B cell (primary cell): ENCODE data around the gene PRPF38B. TPM values are rescaled to one million over a fixed set of nuclear protein-coding genes. Genes with fewer than 3 reads are reported as not detected.

Source experiments
- ATAC-seq: fragments of 200-7000 bp; cut with Tn5 transposase; one replicate; pipeline ENCODE4 v1.10.0; 2021; ENCODE audit warnings: low read depth, mild to moderate bottlenecking, moderate number of reproducible peaks, moderate library complexity
- CTCF ChIA-PET: fragments of 350-600 bp; sonication (Branson Sonifier 250); formaldehyde crosslinking; loops from one replicate; lab custom pipeline; 2021; ENCODE audit warnings: antibody characterized with exemption, inconsistent platforms; lab: Charles Lee
- POLR2A ChIA-PET: fragments of 350-600 bp; sonication (Branson Sonifier 250); formaldehyde crosslinking; loops from one replicate; lab custom pipeline; 2021; ENCODE audit warnings: antibody characterized with exemption; lab: Charles Lee
- DNase-seq: peaks from one replicate; pipeline ENCODE4 v3.0.0; 2013
- H2AFZ ChIP-seq: 2 replicates; pipeline ENCODE4 v1.6.1; 2012; ENCODE audit warnings: mild to moderate bottlenecking, low read depth, low read length; ENCODE audit not compliant: insufficient read depth, poor library complexity, severe bottlenecking
- H3K27ac ChIP-seq, 2 donors: 1 replicate in 1 of 2; 2 replicates in 1 of 2; pipeline ENCODE4 v1.5.1; 2012 to 2013; ENCODE audit warnings: low read length in 2 of 2, mild to moderate bottlenecking in 2 of 2, moderate library complexity in 1 of 2
- H3K27me3 ChIP-seq, 4 experiments: fragments of 200-600 bp in 1 of 4; sonication (generic) in 1 of 4; replicated peaks in 1 of 4; 1 replicate in 2 of 4; 2 replicates in 2 of 4; pipeline versions ENCODE4 v1.6.1 to v1.7.0; 2013 to 2016; ENCODE audit warnings: low read length in 3 of 4, mild to moderate bottlenecking in 2 of 4, mixed read lengths in 1 of 4, moderate library complexity in 1 of 4; ENCODE audit not compliant: insufficient read depth in 4 of 4, control insufficient read depth in 3 of 4; ENCODE audit errors: control extremely low read depth in 1 of 4
- H3K36me3 ChIP-seq, 2 experiments: replicated peaks in 1 of 2; 1 replicate in 1 of 2; 2 replicates in 1 of 2; pipeline versions ENCODE4 v1.6.1 to v1.7.1; 2013; ENCODE audit warnings: low read length in 1 of 2; ENCODE audit not compliant: insufficient read depth in 2 of 2, control insufficient read depth in 1 of 2; ENCODE audit errors: control extremely low read depth in 1 of 2, extremely low read depth in 1 of 2
- H3K4me1 ChIP-seq, 2 donors: fragments of 200-600 bp in 1 of 2; sonication (generic) in 1 of 2; 1 replicate in 1 of 2; 2 replicates in 1 of 2; pipeline versions ENCODE4 v1.5.1 to v1.6.1; 2013 to 2017; ENCODE audit warnings: low read length in 2 of 2; ENCODE audit not compliant: control insufficient read depth in 2 of 2, insufficient read depth in 2 of 2
- H3K4me2 ChIP-seq: replicated peaks from 2 replicates; pipeline ENCODE3; 2012; ENCODE audit warnings: mild to moderate bottlenecking, low read depth, low read length; ENCODE audit not compliant: poor library complexity, severe bottlenecking
- H3K4me3 ChIP-seq, 5 experiments: fragments of 200-600 bp in 1 of 5; sonication (generic) in 1 of 5; 1 replicate in 3 of 5; 2 replicates in 2 of 5; pipeline versions ENCODE4 v1.5.1 to v1.7.0; 2011 to 2016; ENCODE audit warnings: low read length in 4 of 5, mild to moderate bottlenecking in 4 of 5, low read depth in 2 of 5, control low read depth in 1 of 5, moderate library complexity in 1 of 5; ENCODE audit not compliant: insufficient read depth in 1 of 5; ENCODE audit errors: control extremely low read depth in 1 of 5, extremely low read depth in 1 of 5
- H3K79me2 ChIP-seq: fragments of 200-600 bp; sonication (generic); one replicate; pipeline ENCODE4 v1.6.0; 2016; ENCODE audit warnings: low read length; ENCODE audit not compliant: control insufficient read depth, insufficient read depth
- H3K9ac ChIP-seq: fragments of 200-600 bp; sonication (generic); 2 replicates; pipeline ENCODE4 v1.6.1; 2017; ENCODE audit warnings: mild to moderate bottlenecking, low read length, moderate library complexity
- H3K9me3 ChIP-seq, 3 donors: one replicate each; pipeline versions ENCODE4 v1.6.1 to v1.7.1; 2013; ENCODE audit warnings: low read length in 2 of 3; ENCODE audit not compliant: control insufficient read depth in 2 of 3, insufficient read depth in 1 of 3; ENCODE audit errors: control extremely low read depth in 1 of 3
- H4K20me1 ChIP-seq: 2 replicates; pipeline ENCODE4 v1.6.0; 2012; ENCODE audit warnings: mild to moderate bottlenecking, low read length; ENCODE audit not compliant: insufficient read depth, control insufficient read depth, poor library complexity, severe bottlenecking
- H3K27ac Mint-ChIP-seq: one replicate; pipeline ENCODE4 v1.8.0; 2021; ENCODE audit warnings: mixed read lengths
- H3K27me3 Mint-ChIP-seq: one replicate; pipeline ENCODE4 v1.8.0; 2021; ENCODE audit warnings: mixed read lengths
- H3K4me1 Mint-ChIP-seq: one replicate; pipeline ENCODE4 v1.8.0; 2021; ENCODE audit warnings: mixed read lengths
- H3K4me3 Mint-ChIP-seq: one replicate; pipeline ENCODE4 v1.8.0; 2021; ENCODE audit warnings: mixed read lengths
- H3K9me3 Mint-ChIP-seq: one replicate; pipeline ENCODE4 v1.8.0; 2022; ENCODE audit warnings: mixed read lengths; ENCODE audit not compliant: insufficient read depth
- EZH2 ChIP-seq: IDR thresholded peaks from 2 replicates; pipeline ENCODE4 v1.6.1; 2012; ENCODE audit warnings: borderline replicate concordance, low read depth, mild to moderate bottlenecking, moderate library complexity, low read length; ENCODE audit not compliant: insufficient read depth, poor library complexity, severe bottlenecking
- WGBS: methylation state at CpG from one replicate; pipeline ENCODE4 v1.1.5; 2013; ENCODE audit warnings: missing lambda C conversion rate; ENCODE audit not compliant: insufficient coverage; 5-methylcytosine and 5-hydroxymethylcytosine counted together
- intact Hi-C: fragments of 100-400 bp; cut with micrococcal nuclease; formaldehyde crosslinking; loops from one replicate; pipeline ENCODE4 v1.10.0; 2022
- polyA plus RNA-seq: library from polyadenylated mRNA; depleted of rRNA; stranded (reverse); fragments of >200 nt; gene quantifications from 2 replicates; pipeline ENCODE4 v1.2.3, GENCODE V29; 2012
- total RNA-seq, 2 donors: library from RNA; stranded (reverse); fragments of 120-200 nt in 1 of 2; gene quantifications; 1 replicate in 1 of 2; 2 replicates in 1 of 2; pipeline versions ENCODE4 v1.2.3 to v1.2.4, GENCODE V29; 2013 to 2022
- TF ChIP-seq, protein P1 (sequence below): fragments of 200-600 bp; IDR thresholded peaks from one replicate; pipeline ENCODE4 v1.8.0; 2022; ENCODE audit warnings: antibody characterized with exemption, mild to moderate bottlenecking

PRPF38B gene
- total and polyA plus RNA-seq, 2 donors (not counting 1 experiment from before 2014, with no cell fraction given) = 48.7 to 114 TPM

DNA sequence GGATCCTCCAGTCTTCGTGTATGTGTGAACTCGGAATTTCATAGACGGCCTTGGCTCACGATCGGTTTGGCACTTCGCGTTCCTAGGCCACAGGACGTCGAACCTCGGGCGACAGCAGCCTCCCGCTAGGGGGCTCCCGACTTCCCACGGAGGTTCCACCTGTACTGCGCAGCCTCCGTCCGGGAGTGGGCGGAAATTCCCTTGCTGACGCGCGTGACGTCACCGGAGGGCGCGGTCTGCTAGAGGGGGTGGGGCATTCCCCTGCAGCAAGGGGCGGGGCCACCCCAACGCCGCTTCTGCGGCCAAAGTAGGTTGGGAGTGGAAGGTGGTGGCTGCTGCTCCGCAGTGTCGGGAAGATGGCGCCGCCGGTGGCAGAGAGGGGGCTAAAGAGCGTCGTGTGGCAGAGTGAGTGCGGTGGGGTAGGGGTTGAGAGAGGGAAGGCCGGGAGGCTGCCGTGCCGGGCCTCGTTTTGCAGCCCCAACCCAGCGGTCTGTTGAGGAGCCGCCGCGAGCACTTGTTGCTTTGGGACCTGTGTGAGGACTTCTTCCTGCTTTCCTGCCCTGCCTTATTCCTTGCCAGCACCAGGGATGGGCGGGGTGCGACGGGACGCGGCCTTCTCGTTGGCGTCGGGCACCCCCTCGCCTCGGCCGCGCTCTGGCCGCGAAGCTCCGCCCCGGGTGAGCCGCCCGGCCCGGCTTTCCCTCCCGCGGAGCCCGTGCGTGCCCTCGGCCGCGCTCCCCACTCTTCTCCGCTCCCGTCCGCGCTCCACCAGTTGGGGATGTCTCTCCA, 54.5 kb downstream of the PRPF38B start, which contains the start of gene STXBP3:
TSS of gene STXBP3 (plus strand) at position 293 of the 789 bp plus-strand sequence. CDS start at position 357, 64 bp downstream.
- ATAC-seq (peak; percentile 93), DNase-seq (peak; percentile 99)
- WGBS = under 1% methylated on average over 74 of the region's 75 CpGs
- H3K79me2 ChIP-seq = peaks cover 37% of the 10 kb centered on the region
- peak within 1 kb of the TSS; percentile 41 to 99 (median 94) for H3K4me3 ChIP-seq
- Mint-ChIP-seq H3K4me1 (peaks cover 33% of the 10 kb centered on the region), H3K27ac (peak within 1 kb of the TSS; percentile 100), H3K9me3 (no peaks in the 10 kb centered on the region), H3K27me3 (no peaks in the 10 kb centered on the region), H3K4me3 (peak within 1 kb of the TSS; percentile 98)
- POLR2A ChIA-PET = interaction anchor here (0.8 kb wide), 1 partner anchor 54 kb away, joined by 6 read pairs; the partner anchor contains the start of gene PRPF38B
- peak within 1 kb of the TSS; percentile 90 for H3K4me2 ChIP-seq
- H3K27me3 ChIP-seq = no peaks in the 10 kb centered on the region
- H3K4me1 ChIP-seq = peaks cover 4 to 5% of the 10 kb centered on the region in 2 donors
- no peaks in the 10 kb centered on the region for H3K9me3 ChIP-seq
- H3K36me3 ChIP-seq = no peaks in the 10 kb centered on the region
- intact Hi-C loops = loop anchor here (1.0 to 5.0 kb wide), 13 partner anchors 54 to 680 kb away; partner anchors contain the start of genes CLCC1, EEIG2, ELAPOR1 and HENMT1
- H4K20me1 ChIP-seq = no peaks in the 10 kb centered on the region
- CTCF ChIA-PET = interaction anchor here (0.6 to 1.0 kb wide), 3 partner anchors 11 to 185 kb away, joined by 3 read pairs; no protein-coding TSS in a partner anchor
- H3K9ac ChIP-seq = peak within 1 kb of the TSS; percentile 79
- peak within 1 kb of the TSS; percentile 92 to 94 for H3K27ac ChIP-seq
- H2AFZ ChIP-seq = peak within 1 kb of the TSS; percentile 79
- TF ChIP-seq, protein P1, sequence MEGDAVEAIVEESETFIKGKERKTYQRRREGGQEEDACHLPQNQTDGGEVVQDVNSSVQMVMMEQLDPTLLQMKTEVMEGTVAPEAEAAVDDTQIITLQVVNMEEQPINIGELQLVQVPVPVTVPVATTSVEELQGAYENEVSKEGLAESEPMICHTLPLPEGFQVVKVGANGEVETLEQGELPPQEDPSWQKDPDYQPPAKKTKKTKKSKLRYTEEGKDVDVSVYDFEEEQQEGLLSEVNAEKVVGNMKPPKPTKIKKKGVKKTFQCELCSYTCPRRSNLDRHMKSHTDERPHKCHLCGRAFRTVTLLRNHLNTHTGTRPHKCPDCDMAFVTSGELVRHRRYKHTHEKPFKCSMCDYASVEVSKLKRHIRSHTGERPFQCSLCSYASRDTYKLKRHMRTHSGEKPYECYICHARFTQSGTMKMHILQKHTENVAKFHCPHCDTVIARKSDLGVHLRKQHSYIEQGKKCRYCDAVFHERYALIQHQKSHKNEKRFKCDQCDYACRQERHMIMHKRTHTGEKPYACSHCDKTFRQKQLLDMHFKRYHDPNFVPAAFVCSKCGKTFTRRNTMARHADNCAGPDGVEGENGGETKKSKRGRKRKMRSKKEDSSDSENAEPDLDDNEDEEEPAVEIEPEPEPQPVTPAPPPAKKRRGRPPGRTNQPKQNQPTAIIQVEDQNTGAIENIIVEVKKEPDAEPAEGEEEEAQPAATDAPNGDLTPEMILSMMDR = peak; percentile 94
- no peak for TF ChIP-seq EZH2
